Femur (tissue), 1 donor: ENCODE measurements around the gene CAPN15.
A peak's percentile ranks its signal among the peaks of the same experiment; 100 is the strongest.

Source experiments
- DNase-seq: peaks from one replicate; pipeline ENCODE4 v3.0.0-alpha.2; 2017

The CAPN15 gene

DNA sequence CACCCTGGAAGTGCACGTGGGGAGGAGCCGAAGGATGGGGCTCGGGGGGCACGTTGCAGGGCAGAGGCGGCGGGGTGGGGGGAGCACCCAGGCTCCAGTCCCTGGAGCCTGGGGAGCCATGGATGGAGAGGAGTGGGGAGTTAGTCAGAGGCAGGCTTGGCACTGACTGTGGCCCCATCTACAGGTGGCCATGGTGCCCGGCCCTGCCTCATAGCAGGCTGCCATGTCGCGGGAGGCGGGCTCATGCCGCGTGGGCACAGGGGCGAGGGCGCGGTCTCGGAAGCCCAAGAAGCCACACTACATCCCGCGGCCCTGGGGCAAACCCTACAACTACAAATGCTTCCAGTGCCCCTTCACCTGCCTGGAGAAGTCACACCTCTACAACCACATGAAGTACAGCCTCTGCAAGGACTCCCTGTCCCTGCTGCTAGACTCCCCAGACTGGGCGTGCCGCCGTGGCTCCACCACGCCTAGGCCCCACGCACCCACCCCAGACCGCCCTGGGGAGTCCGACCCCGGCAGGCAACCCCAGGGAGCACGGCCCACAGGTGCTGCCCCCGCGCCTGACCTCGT lies 35.6 kb downstream of the CAPN15 start:
- DNase-seq: no peak

DNA sequence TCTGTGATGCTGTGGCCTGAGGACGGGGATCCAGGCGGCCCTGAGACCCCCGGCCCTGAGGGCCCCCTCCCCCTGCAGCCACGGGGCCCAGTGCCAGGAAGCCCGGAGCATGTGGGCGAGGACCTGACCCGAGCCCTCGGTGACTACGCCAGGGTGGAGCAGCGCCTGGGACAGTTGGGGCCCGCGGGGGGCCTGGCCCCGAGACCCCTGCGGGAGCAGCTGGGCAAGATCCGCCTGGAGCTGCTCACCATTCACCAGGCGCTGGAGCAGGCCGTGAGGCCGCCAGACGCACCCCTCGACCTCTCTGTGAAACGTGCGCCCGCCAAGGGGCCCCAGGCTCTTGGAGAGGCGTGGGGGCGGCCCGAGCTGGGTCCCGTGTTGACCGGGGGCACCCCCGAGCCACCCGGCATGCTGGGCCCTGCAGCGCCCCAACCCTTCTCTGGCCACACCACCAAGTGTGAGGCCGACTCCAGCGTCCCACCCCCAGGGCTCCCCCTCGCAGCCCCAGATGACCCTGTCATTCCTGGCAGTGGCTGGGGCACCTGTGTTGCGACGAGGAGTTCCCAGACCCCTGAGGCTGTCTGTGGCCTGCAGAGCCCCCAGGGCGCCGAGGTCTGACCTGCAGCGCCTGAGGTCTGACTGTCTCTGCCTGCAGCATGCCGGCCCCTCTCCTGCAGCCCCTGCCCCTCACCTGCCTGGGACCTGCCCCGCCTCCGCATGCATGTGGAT lies 37.3 kb downstream of the CAPN15 start:
- no peak for DNase-seq

DNA sequence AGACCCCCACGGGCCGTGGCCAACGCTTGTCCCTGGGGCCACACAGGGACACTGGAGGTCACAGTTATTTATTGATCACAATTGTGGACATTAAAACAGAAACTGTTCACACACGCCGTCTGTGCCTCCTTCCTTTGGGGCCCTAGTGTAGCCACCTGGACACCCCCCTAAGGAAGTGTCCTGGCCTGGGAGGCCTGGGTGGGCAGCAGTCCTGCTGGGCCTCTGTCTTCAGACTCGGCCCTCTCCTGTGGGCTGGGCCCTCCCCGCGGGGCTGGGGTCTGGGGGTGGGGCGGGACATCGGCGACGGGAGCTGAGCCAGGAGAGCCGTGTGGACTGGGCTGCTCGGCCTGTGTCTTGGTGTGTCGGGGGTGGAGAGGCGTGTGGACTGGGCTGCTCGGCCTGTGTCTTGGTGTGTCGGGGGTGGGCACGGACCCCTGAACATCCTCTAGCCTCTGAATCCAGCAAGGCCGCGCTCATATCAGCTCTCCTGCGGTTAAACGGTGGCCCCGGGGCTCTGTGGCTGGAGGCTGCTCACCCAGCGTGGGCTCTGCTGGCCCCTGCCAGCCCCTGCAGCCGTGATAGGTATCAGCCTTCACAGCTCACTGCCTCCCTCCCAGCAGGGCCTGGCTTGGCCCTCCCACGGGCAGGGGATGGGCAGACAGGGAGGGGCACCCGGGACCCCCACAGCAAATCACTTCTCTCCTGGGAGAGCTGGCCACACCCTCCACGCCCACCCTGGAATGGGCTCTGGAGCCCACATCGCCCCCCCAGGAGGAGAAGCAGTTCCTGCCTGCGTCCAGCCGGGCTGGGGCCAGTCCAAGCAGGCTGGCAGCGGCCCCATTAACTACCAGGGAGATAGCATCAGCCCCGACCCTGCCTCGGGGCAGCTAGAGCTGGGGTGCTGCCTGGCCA lies 38.2 kb downstream of the CAPN15 start:
- DNase-seq: no peak

DNA sequence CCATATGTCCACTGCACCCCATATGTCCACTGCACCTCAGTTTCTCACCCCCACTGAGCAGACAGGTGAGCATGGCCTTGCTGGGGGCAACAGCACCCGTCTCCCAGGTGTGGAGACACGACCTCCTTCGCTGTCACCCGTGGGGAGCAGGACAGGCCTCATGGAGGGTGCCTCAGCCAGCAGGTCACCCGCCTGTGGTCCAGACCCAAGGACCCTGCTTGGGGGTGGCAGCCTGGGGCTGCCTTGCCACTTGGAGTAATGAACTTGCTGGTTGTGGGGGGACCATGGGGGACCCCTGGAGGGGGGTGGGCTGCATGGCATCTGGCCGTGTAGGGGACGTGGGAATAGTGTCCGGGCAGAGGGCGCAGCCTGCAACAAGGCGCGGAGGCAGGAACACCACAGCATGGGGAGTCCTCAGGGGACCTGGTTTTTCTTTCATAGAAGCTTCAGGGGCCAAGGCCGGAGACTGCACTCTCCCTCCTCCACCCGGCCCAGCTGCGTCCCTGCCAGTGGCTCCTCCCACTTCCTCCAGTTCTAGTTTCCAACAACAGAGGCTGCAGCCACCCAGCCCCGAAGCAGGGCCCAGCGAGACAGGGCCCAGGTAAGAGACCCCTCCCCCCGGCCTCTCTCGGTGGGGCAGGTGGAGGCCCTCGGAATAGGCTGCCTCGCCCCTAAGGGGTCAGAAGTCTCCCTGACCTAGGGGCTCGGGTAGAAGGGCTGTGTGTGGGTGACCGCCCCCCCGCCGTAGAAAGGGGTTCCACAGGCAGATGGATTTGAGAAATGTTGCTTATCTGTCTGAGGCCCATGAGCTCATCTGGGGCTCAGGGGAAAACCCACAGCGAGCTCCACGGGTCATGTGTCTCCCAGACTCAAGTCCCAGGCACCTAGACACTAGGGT lies 39.2 kb downstream of the CAPN15 start, which contains the start of gene NHLRC4:
TSS of gene NHLRC4 (plus strand) at position 531 of the 898 bp plus-strand sequence. CDS start 1,043 bp downstream, outside the sequence.
- peak; percentile 84 for DNase-seq

DNA sequence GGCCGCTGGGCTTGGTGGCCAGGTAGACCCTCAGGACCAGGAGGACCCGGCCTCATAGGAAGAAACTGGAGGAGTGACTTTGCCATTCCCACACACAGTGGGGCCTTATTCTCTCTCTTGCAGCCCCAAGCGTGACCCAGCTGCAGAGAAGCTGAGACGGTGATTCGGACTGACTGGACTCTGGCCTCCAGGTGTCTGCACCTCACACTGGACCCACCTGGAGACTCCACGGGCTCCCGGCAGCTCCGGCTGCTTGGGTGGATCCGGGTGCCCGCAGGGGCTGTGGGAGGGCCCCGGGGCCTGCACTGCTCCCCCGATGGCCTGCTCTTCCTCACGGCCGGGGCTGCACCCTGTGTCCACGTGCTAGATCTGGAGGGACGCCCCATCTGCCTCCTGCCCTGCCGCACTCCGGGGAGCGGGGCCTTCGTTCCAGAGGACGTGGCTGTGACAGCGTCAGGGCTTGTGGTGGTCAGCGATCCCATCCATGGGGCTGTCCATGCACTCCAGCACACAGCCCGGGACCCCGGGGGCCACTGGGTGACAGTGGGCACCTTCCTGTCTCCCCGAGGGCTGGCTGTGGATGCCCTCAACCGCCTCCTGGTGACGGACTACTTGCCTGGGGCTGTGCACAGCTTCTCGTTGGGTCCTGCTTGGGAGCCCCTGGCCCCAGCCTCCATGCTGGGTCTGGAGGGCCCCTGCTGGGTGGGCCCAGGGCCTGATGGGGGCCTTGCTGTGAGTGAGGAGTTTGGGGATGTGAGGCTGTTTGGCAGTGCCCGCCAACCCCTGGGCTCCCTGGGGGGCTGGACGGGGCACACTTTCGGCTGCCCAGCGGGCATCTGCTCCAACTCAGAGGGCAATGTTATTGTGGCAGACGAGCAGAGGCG lies 40.1 kb downstream of the CAPN15 start:
- DNase-seq: no peak

DNA sequence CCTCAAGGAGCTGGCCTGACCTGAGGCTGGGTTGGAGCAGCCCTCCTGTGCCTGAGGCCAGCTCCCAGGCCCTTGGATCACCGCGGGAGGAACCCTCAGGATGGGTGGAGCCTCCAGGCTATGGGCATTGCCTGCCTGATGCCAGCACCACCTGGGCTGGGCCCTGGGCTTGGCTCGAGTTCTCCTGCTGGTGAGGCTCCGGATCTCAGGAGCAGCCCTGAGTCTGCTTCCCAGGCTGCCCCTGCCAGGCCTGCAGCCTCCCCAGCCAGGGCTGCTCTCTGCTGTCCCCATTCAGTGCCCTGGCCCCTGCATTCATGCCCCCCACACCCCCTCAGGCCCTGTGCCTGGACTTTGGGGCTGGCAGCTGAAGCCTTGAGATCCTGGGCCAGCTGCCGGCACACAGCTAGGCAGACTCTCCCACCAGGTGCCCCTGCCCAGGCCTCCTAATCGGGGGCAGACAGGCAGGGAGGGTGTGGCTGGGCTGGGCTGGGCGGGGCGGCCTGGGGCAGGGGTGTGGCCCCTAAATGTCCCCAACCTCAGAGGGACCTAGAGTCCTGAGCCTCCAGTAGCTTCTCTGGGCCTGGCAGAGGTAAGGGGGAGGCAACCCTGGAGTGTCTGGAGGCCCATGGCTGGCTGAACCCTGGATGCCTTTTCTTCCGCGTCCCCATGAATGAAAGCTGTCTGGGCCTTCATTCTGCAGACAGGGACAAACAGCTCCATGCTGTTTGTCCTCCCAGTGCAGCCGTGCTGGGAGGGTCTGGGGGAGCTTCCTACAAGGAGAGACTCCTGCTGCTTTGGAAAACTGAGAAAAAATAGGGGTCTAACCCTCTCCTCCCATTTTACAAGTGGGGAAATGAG lies 41.1 kb downstream of the CAPN15 start:
- DNase-seq: no peak

DNA sequence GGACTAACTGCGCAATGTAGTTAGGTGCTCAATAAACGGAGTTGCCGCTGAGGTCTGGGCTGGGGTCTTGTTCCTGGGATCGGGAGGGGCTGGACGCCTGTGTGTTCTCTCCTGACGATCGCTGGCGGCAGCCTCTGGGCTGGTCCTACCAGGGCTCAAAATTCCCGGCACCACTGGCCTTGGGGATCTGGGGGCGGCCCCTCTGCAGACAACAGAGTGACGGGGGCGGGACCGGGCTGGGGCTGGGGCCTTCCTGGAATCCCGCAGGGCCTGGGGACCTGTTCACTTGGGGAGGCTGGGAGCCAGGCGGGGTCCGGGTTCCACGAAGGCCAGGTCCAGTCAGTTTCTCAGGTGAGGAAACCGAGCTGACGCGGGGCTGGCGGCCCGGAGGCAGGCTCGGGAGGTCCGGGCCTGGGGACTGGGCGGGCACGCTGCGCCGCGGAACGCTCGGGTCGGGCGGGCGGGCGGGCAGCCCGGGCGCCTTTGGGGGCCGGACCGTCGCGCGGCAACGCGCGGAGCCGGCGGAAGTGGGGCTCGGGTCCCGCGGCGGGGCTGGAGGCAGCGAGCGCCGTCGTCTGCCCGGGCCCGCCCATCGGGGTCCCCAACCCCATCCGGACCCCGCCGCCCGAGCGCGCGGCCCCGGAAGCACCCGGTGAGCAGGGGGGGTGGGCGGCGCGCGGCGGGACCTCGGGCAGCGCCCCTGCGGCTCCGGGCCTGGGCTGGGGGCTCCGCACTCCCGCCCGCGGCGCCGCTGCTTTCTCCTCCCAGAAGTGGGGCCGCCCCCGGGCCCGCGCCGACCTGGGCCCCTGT lies 42.1 kb downstream of the CAPN15 start, which contains the start of gene PIGQ:
TSS of gene PIGQ (plus strand) at position 524 of the 810 bp plus-strand sequence. CDS start 4,107 bp downstream, outside the sequence.
- DNase-seq: peak; percentile 81

DNA sequence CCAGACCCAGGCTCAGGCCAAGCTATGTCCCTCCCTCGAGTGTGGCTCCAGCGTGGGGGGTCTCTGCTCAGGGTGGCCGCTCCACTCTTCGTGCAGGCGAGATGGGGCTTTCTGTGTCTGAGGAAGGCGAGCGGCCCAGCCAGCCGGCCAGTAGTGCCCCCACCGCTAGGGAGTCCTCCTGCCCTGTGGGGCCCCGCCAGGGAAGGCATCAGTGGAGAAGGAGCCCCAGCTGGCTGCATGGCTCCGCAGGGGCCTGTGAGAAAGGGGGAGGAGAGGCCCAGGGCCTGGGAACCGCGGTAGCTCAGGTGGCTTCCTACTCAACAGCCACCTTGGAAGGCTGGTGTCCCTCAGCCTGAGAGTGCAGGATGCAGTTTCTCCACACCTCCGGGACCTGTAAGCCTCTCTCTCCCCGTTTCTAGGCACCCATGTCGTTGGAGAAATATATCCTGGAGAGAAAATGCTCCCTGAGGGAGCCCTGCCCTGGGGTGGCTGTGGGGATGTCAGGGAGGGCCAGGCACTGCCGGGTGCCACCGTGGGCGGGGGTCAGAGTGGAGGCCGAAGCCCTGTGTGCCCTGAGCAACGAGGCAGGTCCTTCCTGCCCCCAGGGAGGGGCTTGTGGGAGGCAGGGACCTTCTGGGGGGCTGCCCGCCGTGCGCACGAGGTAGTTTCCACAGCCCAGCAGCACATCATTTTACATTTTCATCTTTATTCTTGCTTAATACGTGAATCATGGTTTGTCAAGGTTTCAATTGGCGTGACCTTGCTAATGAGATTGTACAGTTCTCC lies 45.5 kb downstream of the CAPN15 start:
- DNase-seq: no peak

GRCh38 chr16:574021-574760 lies 46.7 kb downstream of the CAPN15 start:
- DNase-seq: no peak

DNA sequence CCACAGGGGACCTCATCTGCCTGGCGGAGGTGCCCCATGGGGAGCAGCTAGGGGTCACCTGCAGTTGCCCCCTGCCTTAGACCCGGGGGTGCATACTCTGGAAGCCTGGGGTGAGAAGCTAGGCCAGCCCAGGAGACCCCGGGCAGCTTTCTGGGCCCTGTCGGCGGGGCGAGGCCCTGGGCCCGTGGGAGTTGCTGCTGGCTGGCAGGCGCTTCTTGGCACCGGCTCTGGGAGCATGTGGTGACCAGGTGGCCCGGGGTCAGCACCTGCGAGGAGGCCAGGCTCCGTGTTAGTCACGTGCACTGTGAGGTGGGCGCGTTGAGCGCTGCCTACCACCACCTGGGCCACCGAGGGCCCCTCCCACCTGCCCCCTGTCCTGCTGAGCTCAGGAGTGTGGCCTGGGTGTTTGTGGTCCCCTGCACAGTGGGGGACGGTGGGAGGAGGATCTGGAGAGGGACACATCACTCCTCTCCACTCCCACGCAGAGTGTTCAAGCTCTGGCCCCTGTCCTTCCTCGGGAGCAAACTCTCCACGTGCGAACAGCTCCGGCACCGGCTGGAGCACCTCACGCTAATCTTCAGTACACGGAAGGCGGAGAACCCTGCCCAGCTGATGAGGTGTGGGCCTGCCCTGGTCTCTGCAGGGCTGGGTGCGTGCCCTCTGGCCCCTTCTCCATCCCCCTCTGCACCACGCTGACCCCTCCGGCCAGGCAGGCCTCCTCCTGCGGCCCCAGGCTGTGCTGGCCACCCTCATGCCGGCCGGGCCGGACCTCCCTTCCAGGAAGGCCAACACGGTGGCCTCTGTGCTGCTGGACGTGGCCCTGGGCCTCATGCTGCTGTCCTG lies 48.1 kb downstream of the CAPN15 start:
- DNase-seq: no peak

- DNase-seq: no peak
Measured at GRCh38 chr16:576197-576822, 48.8 kb downstream of the CAPN15 start.

- DNase-seq: no peak
Measured at GRCh38 chr16:576823-577201, 49.3 kb downstream of the CAPN15 start.

- DNase-seq: no peak
Measured at GRCh38 chr16:577796-578195, 50.3 kb downstream of the CAPN15 start.

GRCh38 chr16:578232-578869 lies 50.8 kb downstream of the CAPN15 start:
- no peak for DNase-seq

DNA sequence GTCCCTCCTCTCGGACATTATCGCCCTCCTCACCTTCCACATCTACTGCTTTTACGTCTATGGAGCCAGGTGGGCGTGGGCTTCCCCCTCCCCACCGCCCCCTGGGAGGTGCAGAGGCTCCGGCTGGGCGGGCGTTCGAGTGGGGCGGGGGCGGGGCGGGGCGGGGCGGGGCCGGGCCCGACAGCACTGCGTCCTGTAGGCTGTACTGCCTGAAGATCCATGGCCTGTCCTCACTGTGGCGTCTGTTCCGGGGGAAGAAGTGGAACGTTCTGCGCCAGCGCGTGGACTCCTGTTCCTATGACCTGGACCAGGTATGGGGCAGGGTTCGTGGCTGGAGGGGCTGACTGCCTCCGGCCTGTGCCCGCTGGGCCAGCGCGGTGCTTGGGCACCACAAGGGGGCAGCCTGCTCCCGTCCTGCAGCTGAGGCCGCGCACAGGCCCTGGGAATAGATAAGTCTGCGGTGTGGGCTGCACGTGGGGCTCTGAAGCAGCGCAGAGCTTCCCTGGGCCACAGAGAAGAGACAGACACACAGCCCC lies 51.4 kb downstream of the CAPN15 start:
- DNase-seq: peak; percentile 71
